Measurements from ENCODE around the gene AK1. TPM values are rescaled to one million over a fixed set of nuclear protein-coding genes. Genes with fewer than 3 reads are reported as not detected.

AK1 gene
- total RNA-seq, 1 experiment from 2014 or later = 35.8 TPM

GRCh38 chr9:127857278-127857677 lies 20.2 kb downstream of the AK1 start:
- ChIA-PET CTCF (no interaction called here), POLR2A (ENCODE audit: low non-redundant PET) (no interaction called here)
- no TSS peak for BruUV-seq (replicated peaks)

GRCh38 chr9:127856729-127857116 lies 20.8 kb downstream of the AK1 start:
- Histone ChIP-seq H3K4me1 (ENCODE audit: insufficient read depth, low read length, poor library complexity, severe bottlenecking) (peaks cover 13% of the 10 kb centered on the region), H3K36me3 (ENCODE audit: insufficient read depth, low read length, poor library complexity, severe bottlenecking) (no peaks in the 10 kb centered on the region), H3K9me3 (ENCODE audit: low read depth, low read length, poor library complexity, severe bottlenecking) (no peaks in the 10 kb centered on the region), H3K27me3 (replicated peaks; ENCODE audit: insufficient read depth, low read depth, low read length, poor library complexity) (no peaks in the 10 kb centered on the region), H3K4me3 (ENCODE audit: low read depth, low read length, poor library complexity, severe bottlenecking) (no peak overlapping the region), H3K27ac (ENCODE audit: low read depth, low read length, poor library complexity, severe bottlenecking) (no peak overlapping the region)
- intact Hi-C loops (cut with micrococcal nuclease; ENCODE audit: unreplicated experiment) = no loop called here
- no peak for TF ChIP-seq EZH2 (IDR thresholded peaks at IDR 0.05; ENCODE audit: borderline replicate concordance, low read depth, low read length, poor library complexity, severe bottlenecking)
- no peak for TF ChIP-seq CTCF (conservative IDR thresholded peaks at IDR 0.05; ENCODE audit: low read depth, low read length)
- no peak for DNase-seq (ENCODE audit: low spot score)
- ChIA-PET CTCF (no interaction called here), POLR2A (ENCODE audit: low non-redundant PET) (no interaction called here)
- BruUV-seq (replicated peaks) = no TSS peak

More at GRCh38 chr9:127857278-127857677, 20.2 kb downstream of the AK1 start:
- TF ChIP-seq CTCF (conservative IDR thresholded peaks at IDR 0.05; ENCODE audit: low read depth, low read length) = no peak
- no peak for TF ChIP-seq EZH2 (IDR thresholded peaks at IDR 0.05; ENCODE audit: borderline replicate concordance, low read depth, low read length, poor library complexity, severe bottlenecking)
- no peak overlapping the region for H3K27ac ChIP-seq (ENCODE audit: low read depth, low read length, poor library complexity, severe bottlenecking)
- no peaks in the 10 kb centered on the region for H3K9me3 ChIP-seq (ENCODE audit: low read depth, low read length, poor library complexity, severe bottlenecking)
- DNase-seq (ENCODE audit: low spot score) = no peak
- no peaks in the 10 kb centered on the region for H3K27me3 ChIP-seq (replicated peaks; ENCODE audit: insufficient read depth, low read depth, low read length, poor library complexity)
- no peak overlapping the region for H3K4me3 ChIP-seq (ENCODE audit: low read depth, low read length, poor library complexity, severe bottlenecking)
- peaks cover 13% of the 10 kb centered on the region for H3K4me1 ChIP-seq (ENCODE audit: insufficient read depth, low read length, poor library complexity, severe bottlenecking)
- H3K36me3 ChIP-seq (ENCODE audit: insufficient read depth, low read length, poor library complexity, severe bottlenecking) = no peaks in the 10 kb centered on the region
- intact Hi-C loops (cut with micrococcal nuclease; ENCODE audit: unreplicated experiment) = no loop called here

- H3K27ac ChIP-seq (ENCODE audit: low read depth, low read length, poor library complexity, severe bottlenecking) = no peak overlapping the region
- CTCF ChIA-PET = interaction anchor here (0.6 kb wide), 1 partner anchor 121 kb away, joined by 3 read pairs; the partner anchor contains the start of gene TOR2A
- no peaks in the 10 kb centered on the region for H3K36me3 ChIP-seq (ENCODE audit: insufficient read depth, low read length, poor library complexity, severe bottlenecking)
- H3K4me3 ChIP-seq (ENCODE audit: low read depth, low read length, poor library complexity, severe bottlenecking) = no peak overlapping the region
- intact Hi-C loops (cut with micrococcal nuclease; ENCODE audit: unreplicated experiment) = no loop called here
- DNase-seq (ENCODE audit: low spot score) = no peak
- no peaks in the 10 kb centered on the region for H3K27me3 ChIP-seq (replicated peaks; ENCODE audit: insufficient read depth, low read depth, low read length, poor library complexity)
- H3K9me3 ChIP-seq (ENCODE audit: low read depth, low read length, poor library complexity, severe bottlenecking) = no peaks in the 10 kb centered on the region
- POLR2A ChIA-PET (ENCODE audit: low non-redundant PET) = no interaction called here
- TF ChIP-seq CTCF (conservative IDR thresholded peaks at IDR 0.05; ENCODE audit: low read depth, low read length) (no peak), EZH2 (IDR thresholded peaks at IDR 0.05; ENCODE audit: borderline replicate concordance, low read depth, low read length, poor library complexity, severe bottlenecking) (no peak)
- H3K4me1 ChIP-seq (ENCODE audit: insufficient read depth, low read length, poor library complexity, severe bottlenecking) = peaks cover 13% of the 10 kb centered on the region
- BruUV-seq (replicated peaks) = no TSS peak
Measured at GRCh38 chr9:127856094-127856728, 21.3 kb downstream of the AK1 start.
